KOPT-K1 (cell line): ENCODE data around the gene LIPG.
"Not testable (repeated sequence)": the region's sequence is repeated elsewhere in the genome, so short reads cannot be mapped to it uniquely, and the experiment has no call there.

Experiments used
- H3K27ac ChIP-seq: fragments of 200-600 bp; sonication (generic); 2 replicates; pipeline ENCODE4 v1.5.1; 2016; ENCODE audit warnings: antibody characterized with exemption, mild to moderate bottlenecking, low read depth, low read length; ENCODE audit not compliant: poor library complexity, severe bottlenecking
- H3K36me3 ChIP-seq: fragments of 200-600 bp; sonication (generic); 2 replicates; pipeline ENCODE4 v1.5.1; 2017; ENCODE audit warnings: antibody characterized with exemption, mild to moderate bottlenecking, low read length, moderate library complexity; ENCODE audit not compliant: insufficient read depth
- H3K9me3 ChIP-seq: fragments of 200-600 bp; sonication (generic); 2 replicates; pipeline ENCODE4 v1.5.1; 2017; ENCODE audit warnings: antibody characterized with exemption, low read length, mild to moderate bottlenecking; ENCODE audit not compliant: insufficient read depth, poor library complexity, severe bottlenecking

LIPG gene

DNA sequence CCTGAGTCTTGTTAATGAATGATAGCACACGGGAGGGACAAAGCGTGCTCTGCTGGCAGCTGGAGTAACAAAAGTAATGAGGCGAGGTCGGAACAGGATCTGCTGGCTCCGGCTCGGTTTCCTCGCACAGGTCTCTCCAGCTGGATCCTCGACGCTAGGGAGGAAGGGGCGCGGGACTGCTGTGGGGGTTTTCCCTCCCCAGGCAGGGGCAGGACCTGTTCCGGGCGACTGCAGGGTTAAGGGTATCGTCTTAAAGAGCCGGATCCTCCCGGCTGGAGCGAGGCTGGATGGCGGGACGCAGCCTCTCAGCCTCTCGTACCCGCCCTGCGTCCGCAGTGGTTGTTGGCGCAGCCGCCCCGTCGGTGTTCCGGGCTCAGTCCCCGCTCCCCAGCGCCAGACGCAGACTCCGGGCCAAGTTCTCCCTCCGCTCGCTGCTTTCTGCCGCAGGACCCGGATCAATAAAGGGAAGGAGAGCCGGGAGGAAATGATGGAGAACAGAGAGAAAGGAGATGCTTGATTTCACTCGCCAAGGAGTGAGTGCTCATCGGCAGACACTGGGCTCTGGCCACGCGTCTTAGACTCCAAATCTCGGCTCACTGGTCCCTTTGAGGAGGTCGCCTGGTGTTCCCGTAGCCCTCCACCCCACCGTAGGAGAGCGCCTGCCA is 1.1 kb upstream of the LIPG start:
- Histone ChIP-seq H3K9me3 (no peaks in the 10 kb centered on the region), H3K36me3 (no peaks in the 10 kb centered on the region), H3K27ac (no peak overlapping the region)

DNA sequence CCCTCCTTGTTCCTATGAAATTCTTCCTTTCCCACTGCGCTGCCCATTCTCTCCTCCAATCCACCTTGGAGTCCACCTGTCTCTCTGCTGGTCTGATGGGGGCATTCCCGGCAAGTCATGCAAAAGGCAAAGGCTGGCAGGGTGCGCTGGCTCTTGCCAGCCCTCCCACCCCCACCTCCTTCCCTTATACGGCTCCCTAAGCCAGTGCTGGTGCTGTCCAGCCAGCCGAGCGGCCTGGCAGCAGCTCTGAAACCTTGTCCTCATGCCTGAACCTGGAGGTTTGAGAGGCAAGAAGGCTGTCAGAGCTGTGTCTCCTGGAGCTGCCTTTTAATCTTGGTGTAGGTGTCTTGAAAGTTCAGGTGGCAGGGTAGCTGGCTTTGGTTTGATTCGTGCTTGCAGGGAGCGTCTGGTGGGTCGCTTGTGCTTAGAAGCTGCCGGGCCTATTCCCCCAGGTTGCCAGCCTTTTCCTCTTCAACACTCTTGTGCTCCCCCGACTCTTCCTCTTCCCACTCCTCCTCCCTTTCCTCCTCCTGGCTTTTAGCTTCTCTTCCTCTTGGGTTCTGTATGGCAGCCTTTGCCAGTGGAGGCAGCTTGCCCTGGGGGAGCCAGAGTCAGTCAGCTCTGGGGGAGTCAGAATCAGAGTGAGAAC is 748 bp downstream of the LIPG start:
- Histone ChIP-seq H3K27ac (no peak overlapping the region), H3K36me3 (no peaks in the 10 kb centered on the region), H3K9me3 (no peaks in the 10 kb centered on the region)

- Histone ChIP-seq H3K36me3 (no peaks in the 10 kb centered on the region), H3K9me3 (no peaks in the 10 kb centered on the region), H3K27ac (no peak overlapping the region)
Observed at GRCh38 chr18:49563130-49563540, 1.3 kb downstream of the LIPG start.

- no peaks in the 10 kb centered on the region for H3K9me3 ChIP-seq
- H3K27ac ChIP-seq = no peak overlapping the region
- no peaks in the 10 kb centered on the region for H3K36me3 ChIP-seq
Observed at GRCh38 chr18:49563701-49564517, 2.1 kb downstream of the LIPG start.

DNA sequence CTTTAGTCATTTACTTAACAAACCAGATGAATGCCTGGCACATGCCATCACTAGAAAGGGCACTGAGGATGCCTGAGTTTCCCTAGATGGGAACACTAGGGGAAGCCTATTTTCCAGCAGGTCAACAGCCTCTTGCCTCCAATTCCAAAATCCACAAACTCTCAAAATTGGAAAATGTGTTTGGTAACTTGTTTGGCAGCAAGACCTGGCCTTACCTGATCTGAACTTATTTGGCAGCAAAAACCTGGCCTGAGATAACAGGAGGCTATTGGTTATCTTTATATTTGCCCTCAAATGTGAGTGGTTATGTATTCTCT is 2.6 kb downstream of the LIPG start:
- no peak overlapping the region for H3K27ac ChIP-seq
- H3K9me3 ChIP-seq = no peaks in the 10 kb centered on the region
- H3K36me3 ChIP-seq = no peaks in the 10 kb centered on the region

DNA sequence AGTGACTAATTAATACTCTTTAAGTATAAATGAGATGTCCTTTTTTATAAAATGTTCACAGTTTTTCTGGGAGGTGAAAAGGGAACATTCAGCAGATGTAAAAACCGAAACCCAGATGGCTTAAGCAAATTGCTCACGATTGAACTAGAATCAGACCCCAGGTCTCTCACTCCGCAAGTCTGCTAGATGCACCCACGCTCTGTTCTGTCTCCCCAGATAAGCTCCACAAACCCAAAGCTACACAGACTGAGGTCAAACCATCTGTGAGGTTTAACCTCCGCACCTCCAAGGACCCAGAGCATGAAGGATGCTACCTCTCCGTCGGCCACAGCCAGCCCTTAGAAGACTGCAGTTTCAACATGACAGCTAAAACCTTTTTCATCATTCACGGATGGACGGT is 3.2 kb downstream of the LIPG start:
- no peak overlapping the region for H3K27ac ChIP-seq
- no peaks in the 10 kb centered on the region for H3K36me3 ChIP-seq
- no peaks in the 10 kb centered on the region for H3K9me3 ChIP-seq

DNA sequence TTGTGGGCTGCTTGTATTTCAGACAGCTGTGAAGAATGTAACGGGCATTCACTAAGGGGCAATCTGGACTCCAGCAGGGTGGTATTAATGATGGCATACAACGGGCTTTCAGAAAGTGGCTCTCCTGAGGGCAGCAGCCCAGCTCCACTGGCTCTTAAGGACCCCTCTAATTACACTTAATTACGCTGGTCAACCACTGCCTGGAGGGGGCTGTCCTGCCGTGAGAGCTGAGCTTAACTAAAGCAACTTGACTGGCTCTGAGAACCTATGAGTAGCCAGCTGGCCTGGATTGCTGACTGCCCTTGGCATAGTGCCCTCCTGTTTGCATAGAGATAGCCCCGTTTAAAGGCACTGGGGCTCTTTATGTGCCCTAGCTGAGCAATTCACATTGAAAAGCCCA is 3.8 kb downstream of the LIPG start:
- Histone ChIP-seq H3K9me3 (no peaks in the 10 kb centered on the region), H3K36me3 (no peaks in the 10 kb centered on the region), H3K27ac (no peak overlapping the region)

GRCh38 chr18:49566217-49566770 is 4.4 kb downstream of the LIPG start:
- no peaks in the 10 kb centered on the region for H3K36me3 ChIP-seq
- no peak overlapping the region for H3K27ac ChIP-seq
- H3K9me3 ChIP-seq = no peaks in the 10 kb centered on the region

DNA sequence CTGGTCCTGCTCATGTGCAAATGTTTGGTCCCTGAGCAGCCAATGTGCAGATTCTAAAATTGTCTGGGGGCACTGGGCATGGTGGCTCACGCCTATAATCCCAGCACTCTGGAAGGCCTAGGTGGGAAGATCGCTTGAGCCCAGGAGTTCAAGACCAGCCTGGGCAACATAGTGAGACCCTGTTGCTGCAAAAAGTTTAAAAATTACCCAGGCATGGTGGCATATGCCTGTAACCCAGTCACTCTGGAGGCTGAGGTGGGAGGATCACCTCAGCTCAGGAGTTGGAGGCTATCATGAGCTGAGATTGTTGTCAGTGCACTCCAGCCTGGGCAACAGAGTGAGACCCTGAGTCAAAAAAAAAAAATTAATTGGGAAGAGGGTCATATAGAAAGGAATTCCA is 5.1 kb downstream of the LIPG start:
- H3K36me3 ChIP-seq = no peaks in the 10 kb centered on the region
- H3K27ac ChIP-seq = no peak overlapping the region
- no peaks in the 10 kb centered on the region for H3K9me3 ChIP-seq

DNA sequence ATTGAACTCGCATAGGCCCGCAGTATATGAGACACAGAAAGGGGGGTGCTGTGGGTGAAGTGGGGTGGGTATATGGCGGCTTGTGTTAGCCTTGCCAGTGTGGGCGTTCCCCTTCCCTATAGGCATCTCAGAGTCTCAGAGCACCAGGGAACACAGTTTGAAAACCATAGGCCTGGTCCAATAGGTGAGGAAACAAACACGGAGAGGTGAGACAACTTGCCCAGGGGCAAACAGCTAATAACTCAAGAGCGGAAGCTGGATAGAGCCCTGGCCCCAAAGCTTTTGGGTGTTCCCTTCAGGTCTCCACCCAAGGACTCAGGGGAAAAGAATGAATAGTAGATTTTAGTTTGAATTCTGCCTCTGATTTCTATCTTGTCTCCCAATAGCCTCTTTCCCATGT is 7.9 kb downstream of the LIPG start:
- no peaks in the 10 kb centered on the region for H3K9me3 ChIP-seq
- H3K36me3 ChIP-seq = no peaks in the 10 kb centered on the region
- no peak overlapping the region for H3K27ac ChIP-seq

GRCh38 chr18:49570836-49571235 is 9.0 kb downstream of the LIPG start:
- Histone ChIP-seq H3K27ac (no peak overlapping the region), H3K9me3 (no peaks in the 10 kb centered on the region), H3K36me3 (no peaks in the 10 kb centered on the region)

DNA sequence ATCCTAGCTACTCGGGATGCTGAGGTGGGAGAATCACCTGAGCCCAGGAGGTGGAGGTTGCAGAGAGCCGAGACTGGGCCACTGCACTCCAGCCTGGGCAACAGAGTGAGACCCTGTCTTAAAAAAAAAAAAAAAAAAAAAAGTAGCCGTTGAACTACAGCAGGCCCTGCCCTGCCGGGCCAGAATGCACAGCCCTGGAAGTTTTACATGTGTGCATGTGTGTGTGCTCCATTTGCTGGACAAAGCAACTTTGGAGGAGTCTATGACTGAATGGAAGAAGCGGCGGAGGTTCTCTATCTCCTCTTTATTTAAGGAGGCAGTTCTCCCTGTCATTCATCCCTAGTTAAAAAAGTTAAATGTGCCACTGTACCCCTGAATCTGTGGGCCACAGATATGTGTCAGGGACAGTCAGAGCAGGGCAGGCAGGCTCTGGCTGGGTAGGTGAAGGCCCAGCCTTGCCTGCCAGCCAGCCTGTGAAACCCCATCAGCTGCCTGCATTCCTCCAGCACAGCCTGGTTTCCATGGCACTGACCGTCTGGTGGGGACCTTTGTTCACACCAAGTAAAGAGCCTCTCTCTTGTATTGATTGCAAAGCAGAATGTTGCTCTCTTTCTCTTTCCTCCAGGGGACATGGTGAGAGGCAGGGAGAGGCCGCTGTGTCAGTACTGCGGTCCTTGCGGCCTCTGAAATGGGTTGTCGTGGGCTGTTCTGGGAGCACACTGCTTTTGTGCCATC is 10.9 kb downstream of the LIPG start:
- no peaks in the 10 kb centered on the region for H3K9me3 ChIP-seq
- no peaks in the 10 kb centered on the region for H3K36me3 ChIP-seq
- no peak overlapping the region for H3K27ac ChIP-seq

- no peaks in the 10 kb centered on the region for H3K36me3 ChIP-seq
Observed at GRCh38 chr18:49573835-49574234, 12.0 kb downstream of the LIPG start.

DNA sequence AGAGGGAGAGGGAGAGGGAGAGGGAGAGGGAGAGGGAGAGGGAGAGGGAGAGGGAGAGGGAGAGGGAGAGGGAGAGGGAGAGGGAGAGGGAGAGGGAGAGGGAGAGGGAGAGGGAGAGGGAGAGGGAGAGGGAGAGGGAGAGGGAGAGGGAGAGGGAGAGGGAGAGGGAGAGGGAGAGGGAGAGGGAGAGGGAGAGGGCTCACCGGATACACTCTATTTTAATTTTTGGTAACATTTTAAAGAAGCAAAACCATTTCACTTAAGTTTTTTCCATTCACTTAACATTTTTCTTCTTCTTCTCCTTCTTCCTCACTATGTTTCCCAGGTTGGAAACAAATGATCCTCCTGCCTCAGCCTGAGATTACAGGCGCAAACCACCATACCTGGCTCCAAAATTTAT is 17.2 kb downstream of the LIPG start:
- not testable (repeated sequence) for H3K9me3 ChIP-seq, H3K27ac ChIP-seq, H3K36me3 ChIP-seq

More at GRCh38 chr18:49573835-49574234, 12.0 kb downstream of the LIPG start:
- no peak overlapping the region for H3K27ac ChIP-seq
- no peaks in the 10 kb centered on the region for H3K9me3 ChIP-seq

GRCh38 chr18:49579583-49579982 is 17.7 kb downstream of the LIPG start:
- H3K9me3 ChIP-seq, H3K36me3 ChIP-seq, H3K27ac ChIP-seq: not testable (repeated sequence)
